ENCODE data around the gene OGFR. TPM values are rescaled to one million over a fixed set of nuclear protein-coding genes. Genes with fewer than 3 reads are reported as not detected.

Gene OGFR
- total and polyA plus RNA-seq, 12 donors: 9.3 to 157 (median 45.0) TPM

DNA sequence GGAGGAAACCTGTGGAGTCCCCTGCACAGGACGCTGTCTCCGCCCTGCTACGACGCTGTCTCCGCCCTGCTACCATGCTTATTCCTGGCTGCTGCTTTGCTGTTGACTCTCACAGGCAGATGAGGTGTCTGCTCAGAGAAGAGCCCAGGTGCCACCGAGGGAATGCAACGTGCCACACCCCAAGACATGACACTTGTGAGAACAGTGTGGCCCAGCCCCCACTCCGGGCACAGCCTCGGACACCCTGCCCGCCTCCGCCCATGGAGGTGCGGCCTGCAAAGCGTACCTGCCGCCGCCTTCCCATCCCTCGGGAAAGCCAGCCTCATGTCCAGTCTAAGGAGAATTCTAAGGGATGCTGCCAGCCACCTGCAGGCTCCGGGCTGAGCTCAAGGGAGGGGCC is 23.9 kb upstream of the OGFR start:
- DNase-seq: no peak
- TF ChIP-seq, protein P1, sequence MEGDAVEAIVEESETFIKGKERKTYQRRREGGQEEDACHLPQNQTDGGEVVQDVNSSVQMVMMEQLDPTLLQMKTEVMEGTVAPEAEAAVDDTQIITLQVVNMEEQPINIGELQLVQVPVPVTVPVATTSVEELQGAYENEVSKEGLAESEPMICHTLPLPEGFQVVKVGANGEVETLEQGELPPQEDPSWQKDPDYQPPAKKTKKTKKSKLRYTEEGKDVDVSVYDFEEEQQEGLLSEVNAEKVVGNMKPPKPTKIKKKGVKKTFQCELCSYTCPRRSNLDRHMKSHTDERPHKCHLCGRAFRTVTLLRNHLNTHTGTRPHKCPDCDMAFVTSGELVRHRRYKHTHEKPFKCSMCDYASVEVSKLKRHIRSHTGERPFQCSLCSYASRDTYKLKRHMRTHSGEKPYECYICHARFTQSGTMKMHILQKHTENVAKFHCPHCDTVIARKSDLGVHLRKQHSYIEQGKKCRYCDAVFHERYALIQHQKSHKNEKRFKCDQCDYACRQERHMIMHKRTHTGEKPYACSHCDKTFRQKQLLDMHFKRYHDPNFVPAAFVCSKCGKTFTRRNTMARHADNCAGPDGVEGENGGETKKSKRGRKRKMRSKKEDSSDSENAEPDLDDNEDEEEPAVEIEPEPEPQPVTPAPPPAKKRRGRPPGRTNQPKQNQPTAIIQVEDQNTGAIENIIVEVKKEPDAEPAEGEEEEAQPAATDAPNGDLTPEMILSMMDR (IDR thresholded peaks at IDR 0.05): no peak
- TF ChIP-seq POLR2A (IDR thresholded peaks at IDR 0.05): no peak
- Histone ChIP-seq H3K9me3 (replicated peaks in 1 of 3) (no peaks in the 10 kb centered on the region), H3K4me1 (replicated peaks in 1 of 2) (no peaks in the 10 kb centered on the region), H3K27me3 (peaks cover 6% of the 10 kb centered on the region), H3K36me3 (replicated peaks in 1 of 2) (no peaks in the 10 kb centered on the region), H3K27ac (no peak overlapping the region), H3K4me3 (no peak overlapping the region)
- intact Hi-C loops (cut with DNase I): no loop called here
- WGBS, 4 donors: 82 to 85% (median 83%) methylated on average over 11 to 17 of the region's 17 CpGs

DNA sequence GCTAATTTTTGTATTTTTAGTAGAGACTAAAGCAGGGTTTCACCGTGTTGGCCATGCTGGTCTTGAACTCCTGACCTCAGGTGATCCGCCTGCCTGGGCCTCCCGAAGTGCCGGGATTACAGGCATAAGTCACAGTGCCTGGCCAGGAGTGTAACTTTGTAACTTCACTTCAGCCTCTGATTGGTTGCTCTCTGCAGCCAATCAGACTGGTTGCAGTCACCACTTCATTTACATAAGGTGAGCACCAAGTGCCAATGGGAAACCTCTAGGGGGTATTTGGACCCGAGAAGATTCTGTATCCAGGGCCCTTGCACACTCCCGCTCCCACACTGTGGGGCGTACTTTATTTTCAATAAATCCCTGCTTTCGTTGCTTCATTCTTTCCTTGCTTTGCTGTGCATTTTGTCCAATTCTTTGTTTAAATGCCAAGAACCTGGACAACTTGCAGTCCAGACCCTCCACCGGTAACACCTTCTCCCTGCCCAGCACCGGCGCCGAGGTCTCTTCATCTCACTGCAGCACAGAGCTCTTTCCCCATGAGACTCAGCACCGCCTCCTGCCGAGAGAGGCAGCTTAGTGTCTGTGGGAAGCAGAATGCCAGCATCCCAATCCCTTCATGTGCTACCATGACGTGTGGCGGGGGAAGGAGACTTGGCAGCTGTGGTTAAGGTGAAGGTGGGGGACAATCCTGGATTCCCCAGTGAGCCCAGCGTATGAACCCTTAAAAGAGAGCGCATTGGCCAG is 22.3 kb upstream of the OGFR start:
- no peak for DNase-seq
- WGBS, 4 donors: 83 to 90% (median 86%) methylated on average over 15 to 18 of the region's 18 CpGs

DNA sequence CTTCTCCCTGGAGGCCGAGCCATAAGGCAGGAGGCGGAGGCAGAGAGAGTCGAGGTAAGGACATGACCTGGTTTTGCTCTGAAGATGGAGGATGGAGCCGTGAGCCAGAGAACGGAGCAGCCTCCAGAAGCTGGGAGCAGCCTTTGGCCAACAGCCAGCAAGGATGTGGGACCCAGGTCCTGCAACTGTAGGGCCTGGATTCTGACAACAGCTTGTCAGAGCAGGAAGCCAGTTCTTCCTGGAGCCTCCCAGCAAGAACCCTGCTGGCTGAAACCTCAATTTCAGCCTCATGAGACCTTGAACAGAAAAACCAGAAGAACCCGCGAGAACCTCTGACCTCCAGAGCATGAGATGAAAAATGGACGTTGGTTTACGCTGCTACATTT is 21.7 kb upstream of the OGFR start:
- TF ChIP-seq, protein P1 (IDR thresholded peaks at IDR 0.05): peak in 2 of 6 experiments; percentile 7 to 10
- no peak for TF ChIP-seq POLR2A (IDR thresholded peaks at IDR 0.05)
- no peaks in the 10 kb centered on the region for H3K4me1 ChIP-seq (replicated peaks in 1 of 2)
- intact Hi-C loops (cut with DNase I): no loop called here
- H3K4me3 ChIP-seq: no peak overlapping the region
- H3K9me3 ChIP-seq (replicated peaks in 1 of 3): no peaks in the 10 kb centered on the region
- H3K27ac ChIP-seq: peak overlapping the region in 1 of 5 donors; percentile 29
- no peaks in the 10 kb centered on the region for H3K36me3 ChIP-seq (replicated peaks in 1 of 2)
- WGBS, 4 donors: 31 to 35% (median 33%) methylated on average over 9 of the region's 9 CpGs
- peak in 3 of 7 donors; percentile 46 to 62 (median 49) for DNase-seq
- peaks cover 8% of the 10 kb centered on the region for H3K27me3 ChIP-seq

More for the DNA sequence above, 22.3 kb upstream of the OGFR start:
- no peaks in the 10 kb centered on the region for H3K36me3 ChIP-seq (replicated peaks in 1 of 2)
- TF ChIP-seq POLR2A (IDR thresholded peaks at IDR 0.05): no peak
- TF ChIP-seq, protein P1 (IDR thresholded peaks at IDR 0.05): no peak
- H3K4me3 ChIP-seq: no peak overlapping the region
- intact Hi-C loops (cut with DNase I): no loop called here
- H3K4me1 ChIP-seq (replicated peaks in 1 of 2): no peaks in the 10 kb centered on the region
- peaks cover 8% of the 10 kb centered on the region for H3K27me3 ChIP-seq
- no peaks in the 10 kb centered on the region for H3K9me3 ChIP-seq (replicated peaks in 1 of 3)
- H3K27ac ChIP-seq: peak overlapping the region in 1 of 5 donors; percentile 29

DNA sequence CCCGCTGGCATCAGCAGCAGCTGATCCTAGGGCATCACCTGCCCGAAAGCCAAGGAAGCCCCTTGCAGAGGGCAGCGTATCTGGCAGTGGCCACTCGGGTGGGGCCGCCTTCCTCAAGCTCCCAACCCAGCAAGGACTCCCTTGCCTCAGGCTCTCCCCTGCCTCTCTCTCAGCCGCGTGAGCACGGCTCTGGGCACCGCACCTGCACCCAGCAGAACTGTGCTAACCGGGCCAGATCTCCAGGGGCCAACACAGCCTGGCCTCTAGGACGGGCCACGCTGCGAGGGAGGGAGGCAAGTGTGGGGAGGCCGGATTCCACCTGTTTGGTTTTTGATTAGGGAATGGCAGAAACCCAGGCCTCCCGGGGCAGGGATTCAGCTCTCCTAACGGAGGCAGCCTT is 20.1 kb upstream of the OGFR start:
- H3K36me3 ChIP-seq (replicated peaks in 1 of 2): no peaks in the 10 kb centered on the region
- DNase-seq: no peak
- peaks cover 8% of the 10 kb centered on the region for H3K27me3 ChIP-seq
- no peaks in the 10 kb centered on the region for H3K9me3 ChIP-seq (replicated peaks in 1 of 3)
- H3K4me1 ChIP-seq (replicated peaks in 1 of 2): no peaks in the 10 kb centered on the region
- intact Hi-C loops (cut with DNase I): no loop called here
- TF ChIP-seq POLR2A (IDR thresholded peaks at IDR 0.05): no peak
- TF ChIP-seq, protein P1 (IDR thresholded peaks at IDR 0.05): no peak
- H3K27ac ChIP-seq: no peak overlapping the region
- 85 to 90% (median 88%) methylated on average over 10 to 16 of the region's 16 CpGs for WGBS, 4 donors
- no peak overlapping the region for H3K4me3 ChIP-seq

Data from adrenal gland (tissue), 12 donors.